ENCODE measurements around the gene PHOX2B.
"Not testable (repeated sequence)": the region's sequence is repeated elsewhere in the genome, so short reads cannot be mapped to it uniquely, and the experiment has no call there.

PHOX2B gene

DNA sequence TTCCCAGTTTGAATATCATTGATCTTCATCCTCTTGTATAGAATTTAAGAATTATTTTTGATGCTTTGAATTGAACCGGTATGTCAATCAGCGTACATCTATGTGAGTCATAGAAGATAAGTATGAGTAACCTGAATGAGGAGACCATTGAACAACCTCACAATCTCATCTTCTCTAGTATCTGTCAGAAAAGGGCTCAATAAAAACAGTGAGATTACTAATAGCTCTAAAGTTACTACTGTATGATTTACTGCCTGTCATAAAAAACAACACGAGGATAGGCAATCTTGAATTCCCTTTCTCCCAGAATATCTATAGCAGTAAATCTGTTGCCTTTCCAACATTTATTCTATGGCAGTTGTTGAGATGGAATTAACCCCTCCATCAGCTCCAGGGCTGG, 36.1 kb downstream of the PHOX2B start:
- no peak for DNase-seq (ENCODE audit: low read depth)
- H3K4me3 ChIP-seq (ENCODE audit: low read length): no peak overlapping the region
- TF ChIP-seq, protein P1, sequence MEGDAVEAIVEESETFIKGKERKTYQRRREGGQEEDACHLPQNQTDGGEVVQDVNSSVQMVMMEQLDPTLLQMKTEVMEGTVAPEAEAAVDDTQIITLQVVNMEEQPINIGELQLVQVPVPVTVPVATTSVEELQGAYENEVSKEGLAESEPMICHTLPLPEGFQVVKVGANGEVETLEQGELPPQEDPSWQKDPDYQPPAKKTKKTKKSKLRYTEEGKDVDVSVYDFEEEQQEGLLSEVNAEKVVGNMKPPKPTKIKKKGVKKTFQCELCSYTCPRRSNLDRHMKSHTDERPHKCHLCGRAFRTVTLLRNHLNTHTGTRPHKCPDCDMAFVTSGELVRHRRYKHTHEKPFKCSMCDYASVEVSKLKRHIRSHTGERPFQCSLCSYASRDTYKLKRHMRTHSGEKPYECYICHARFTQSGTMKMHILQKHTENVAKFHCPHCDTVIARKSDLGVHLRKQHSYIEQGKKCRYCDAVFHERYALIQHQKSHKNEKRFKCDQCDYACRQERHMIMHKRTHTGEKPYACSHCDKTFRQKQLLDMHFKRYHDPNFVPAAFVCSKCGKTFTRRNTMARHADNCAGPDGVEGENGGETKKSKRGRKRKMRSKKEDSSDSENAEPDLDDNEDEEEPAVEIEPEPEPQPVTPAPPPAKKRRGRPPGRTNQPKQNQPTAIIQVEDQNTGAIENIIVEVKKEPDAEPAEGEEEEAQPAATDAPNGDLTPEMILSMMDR (conservative IDR thresholded peaks at IDR 0.05; ENCODE audit: low read depth, low read length): no peak

DNA sequence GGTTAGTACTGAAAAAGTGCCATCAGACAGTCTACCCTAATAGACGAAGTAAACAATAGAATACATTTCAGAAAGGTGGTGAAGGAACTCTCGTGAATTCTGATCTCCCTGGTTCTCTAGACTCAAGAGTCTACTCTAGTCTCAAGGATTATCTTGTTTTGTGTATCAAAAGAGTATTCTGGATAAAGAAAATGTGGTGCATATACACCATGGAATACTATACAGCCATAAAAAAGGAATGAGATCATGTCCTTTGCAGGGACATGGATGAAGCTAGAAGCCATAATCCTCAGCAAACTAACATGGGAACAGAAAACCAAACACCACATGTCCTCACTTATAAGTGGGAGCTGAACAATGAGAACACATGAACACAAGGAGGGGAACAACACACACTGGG, 36.9 kb downstream of the PHOX2B start:
- H3K4me3 ChIP-seq (ENCODE audit: low read length); DNase-seq (ENCODE audit: low read depth): not testable (repeated sequence)

DNA sequence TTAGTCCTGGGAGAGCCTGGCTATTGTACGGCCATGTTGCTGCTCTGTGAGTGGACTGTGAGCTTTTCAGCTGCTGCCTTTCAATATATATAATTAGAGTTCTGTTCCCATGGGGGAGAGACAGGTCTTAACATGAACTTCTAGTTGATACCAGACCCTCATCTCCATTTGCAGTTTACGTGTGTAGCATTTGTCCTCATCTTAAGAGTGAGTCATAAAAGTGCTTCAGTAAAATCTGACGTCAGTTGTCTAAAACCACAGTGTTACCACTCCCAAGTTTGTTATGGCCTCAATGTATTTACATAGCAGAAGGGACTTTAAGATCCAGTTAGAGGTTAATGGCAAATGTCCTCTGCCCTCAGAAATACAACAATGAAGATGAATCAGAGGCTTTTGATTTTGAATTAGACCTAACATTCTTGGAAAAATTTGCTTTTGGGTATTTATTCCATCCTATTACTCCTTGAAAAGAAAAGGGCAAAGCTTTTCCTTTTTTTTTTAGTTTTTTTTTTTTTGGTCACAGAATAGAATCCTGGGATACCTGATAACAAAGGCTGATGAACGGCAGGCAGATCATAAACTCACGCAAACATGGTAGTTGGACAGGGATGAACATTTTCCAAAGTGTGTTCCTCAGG, 38.6 kb downstream of the PHOX2B start:
- TF ChIP-seq, protein P1 (conservative IDR thresholded peaks at IDR 0.05; ENCODE audit: low read depth, low read length): no peak
- H3K4me3 ChIP-seq (ENCODE audit: low read length): no peak overlapping the region
- peak; percentile 35 for DNase-seq (ENCODE audit: low read depth)

DNA sequence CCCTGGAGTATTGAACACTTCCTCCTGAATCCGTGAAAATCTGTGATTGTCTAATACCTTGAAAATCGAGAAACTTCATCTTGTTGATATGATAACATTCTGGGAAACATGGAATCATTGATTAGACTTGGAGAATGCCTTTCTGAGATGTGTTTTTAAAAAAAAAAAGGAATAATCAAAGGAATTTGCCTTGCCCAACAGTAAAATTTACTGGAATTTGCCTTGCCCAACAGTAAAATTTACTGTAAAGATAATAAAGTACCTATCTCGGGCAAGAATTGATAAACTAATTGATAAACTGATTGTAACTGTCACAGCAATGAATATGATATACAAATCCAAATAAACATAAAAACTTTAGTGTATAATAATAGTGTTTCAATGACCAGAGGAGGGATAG, 44.7 kb downstream of the PHOX2B start:
- TF ChIP-seq, protein P1 (conservative IDR thresholded peaks at IDR 0.05; ENCODE audit: low read depth, low read length): no peak
- DNase-seq (ENCODE audit: low read depth): no peak
- no peak overlapping the region for H3K4me3 ChIP-seq (ENCODE audit: low read length)

DNA sequence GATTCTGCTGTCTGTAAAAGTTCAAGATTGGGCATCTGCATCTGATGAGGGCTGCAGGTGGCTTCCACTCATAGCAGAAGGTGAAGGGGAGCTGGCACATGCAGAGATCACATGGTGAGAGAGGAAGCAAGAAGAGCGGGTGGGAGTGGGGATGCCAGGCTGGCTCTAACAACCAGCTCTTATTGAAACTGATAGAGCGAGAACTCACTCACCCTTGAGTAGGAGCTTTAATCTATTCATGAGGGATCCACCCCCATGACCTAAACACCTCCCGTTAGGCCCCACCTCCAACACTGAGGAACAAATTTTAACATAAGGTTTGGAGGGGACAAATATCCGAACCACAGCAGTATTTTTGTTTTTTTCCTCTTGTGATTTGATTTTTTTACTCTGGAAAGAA, 45.8 kb downstream of the PHOX2B start:
- TF ChIP-seq, protein P1 (conservative IDR thresholded peaks at IDR 0.05; ENCODE audit: low read depth, low read length): no peak
- no peak overlapping the region for H3K4me3 ChIP-seq (ENCODE audit: low read length)
- no peak for DNase-seq (ENCODE audit: low read depth)

DNA sequence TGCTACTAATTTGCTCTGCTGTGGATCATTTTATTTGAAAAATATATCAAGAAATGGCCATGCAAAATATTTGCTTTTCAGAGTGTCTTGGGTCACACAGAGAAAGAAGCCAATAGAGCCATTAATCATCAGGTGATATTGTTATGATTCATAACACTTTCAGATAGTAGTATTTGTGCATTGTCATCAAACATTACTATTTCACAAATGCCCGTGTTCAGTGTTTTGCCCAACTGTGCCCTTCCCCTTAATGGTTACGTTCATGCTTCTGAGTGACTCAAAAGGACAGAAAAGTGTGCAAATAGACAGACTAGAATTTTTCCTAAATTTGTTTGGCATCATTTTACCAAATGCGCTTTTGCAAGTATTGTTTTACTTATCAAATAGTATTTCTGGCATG, 46.5 kb downstream of the PHOX2B start:
- H3K4me3 ChIP-seq (ENCODE audit: low read length): no peak overlapping the region
- no peak for DNase-seq (ENCODE audit: low read depth)
- TF ChIP-seq, protein P1 (conservative IDR thresholded peaks at IDR 0.05; ENCODE audit: low read depth, low read length): no peak

DNA sequence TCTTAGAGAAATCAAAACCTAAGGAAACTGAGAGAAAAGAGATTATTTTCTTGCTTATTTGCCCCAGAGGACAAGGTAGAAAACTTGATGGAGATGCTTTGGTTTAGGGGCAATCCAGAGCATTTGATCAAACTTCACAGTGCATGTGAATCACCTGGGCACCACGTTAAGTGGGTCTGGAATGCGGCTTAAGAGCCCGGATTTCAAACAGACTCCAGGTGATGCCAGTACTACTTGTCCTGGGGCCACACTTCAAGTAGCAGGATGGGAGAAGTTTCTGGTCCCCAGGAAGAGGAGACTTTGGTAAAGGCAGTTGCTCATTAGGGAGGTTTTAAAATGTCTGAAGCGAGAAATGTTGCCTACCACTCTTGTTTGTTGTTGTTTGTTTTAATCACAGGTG, 51.8 kb downstream of the PHOX2B start:
- H3K4me3 ChIP-seq (ENCODE audit: low read length): no peak overlapping the region
- no peak for DNase-seq (ENCODE audit: low read depth)
- TF ChIP-seq, protein P1 (conservative IDR thresholded peaks at IDR 0.05; ENCODE audit: low read depth, low read length): no peak
